Retinal pigment epithelial cell (primary cell): ENCODE data around the gene FASN.

ENCODE experiments used
- DNase-seq: peaks from one replicate; pipeline ENCODE4 v3.0.0-alpha.2; 2010; ENCODE audit warnings: low read depth
- H3K4me3 ChIP-seq: 2 replicates; pipeline ENCODE4 v1.5.1; 2011; ENCODE audit warnings: mild to moderate bottlenecking, low read length, control low read depth, moderate library complexity
- CTCF ChIP-seq: conservative IDR thresholded peaks from 2 replicates; pipeline ENCODE4 v1.5.1; 2011; ENCODE audit warnings: low read depth, low read length, control low read depth, inconsistent platforms

FASN gene

GRCh38 chr17:82129095-82129494 lies 31.1 kb upstream of the FASN start:
- H3K4me3 ChIP-seq, result no peak overlapping the region
- DNase-seq, result no peak
- TF ChIP-seq CTCF, result peak; percentile 27

GRCh38 chr17:82128287-82128686 lies 30.3 kb upstream of the FASN start:
- no peak for DNase-seq
- no peak overlapping the region for H3K4me3 ChIP-seq
- TF ChIP-seq CTCF, result no peak

DNA sequence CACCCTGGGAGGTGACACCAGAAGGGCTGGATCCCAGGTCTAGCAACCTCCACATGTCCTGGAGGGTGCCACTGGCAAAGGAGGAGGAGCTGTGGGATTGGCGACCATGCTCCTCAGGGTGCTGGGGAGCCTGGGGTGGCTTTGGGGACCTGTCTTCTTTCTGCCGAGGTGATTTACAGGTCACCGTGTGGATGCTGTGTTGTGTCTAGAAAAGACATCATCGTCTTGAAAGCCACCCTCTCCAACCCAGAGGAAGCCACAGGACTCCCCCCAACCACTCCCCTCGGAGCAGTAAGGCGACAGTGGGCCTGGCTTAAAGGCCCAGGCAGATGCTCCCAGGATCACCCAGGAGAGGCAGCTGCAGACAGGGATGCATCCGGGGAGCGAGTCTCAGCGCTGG lies 29.7 kb upstream of the FASN start:
- DNase-seq, result no peak
- TF ChIP-seq CTCF, result no peak
- no peak overlapping the region for H3K4me3 ChIP-seq

GRCh38 chr17:82127315-82127595 lies 29.2 kb upstream of the FASN start:
- no peak for TF ChIP-seq CTCF
- H3K4me3 ChIP-seq, result no peak overlapping the region
- DNase-seq, result no peak

DNA sequence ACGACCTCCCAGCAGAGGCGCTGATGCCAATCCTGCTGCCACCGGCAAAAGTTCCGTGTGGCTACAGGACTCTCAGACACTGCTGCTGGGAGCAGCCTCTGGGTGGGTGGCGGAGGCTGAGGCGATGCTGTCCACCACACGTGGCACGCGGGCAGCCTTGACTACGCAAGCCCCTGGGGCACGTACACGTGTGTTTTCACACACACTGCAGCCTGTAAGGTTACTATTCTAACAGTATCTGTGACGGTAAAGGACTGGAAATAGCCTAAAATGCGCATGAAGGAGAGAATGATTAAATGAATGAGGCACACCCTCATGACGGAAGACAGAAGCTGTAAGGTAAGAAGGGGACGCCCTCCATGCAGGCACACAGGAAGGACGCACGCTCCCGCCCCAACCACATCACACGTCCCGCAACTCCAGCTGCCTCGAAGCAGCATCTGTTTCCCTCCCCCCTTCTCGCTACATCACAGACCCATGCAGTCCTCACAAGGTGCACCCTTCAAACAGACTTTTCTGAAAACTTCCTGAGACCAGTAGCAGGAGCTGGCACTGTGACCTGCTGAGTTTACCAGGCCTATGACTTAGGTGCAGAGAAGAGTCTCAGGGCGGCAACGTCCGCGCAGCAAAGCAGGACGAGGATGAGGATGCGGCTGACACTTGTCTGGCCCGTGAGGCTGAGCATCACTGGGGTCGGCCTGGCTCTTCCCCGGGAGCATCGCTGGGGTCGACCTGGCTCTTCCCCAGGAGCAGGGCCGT lies 28.7 kb upstream of the FASN start:
- H3K4me3 ChIP-seq, result no peak overlapping the region
- DNase-seq, result no peak
- no peak for TF ChIP-seq CTCF

DNA sequence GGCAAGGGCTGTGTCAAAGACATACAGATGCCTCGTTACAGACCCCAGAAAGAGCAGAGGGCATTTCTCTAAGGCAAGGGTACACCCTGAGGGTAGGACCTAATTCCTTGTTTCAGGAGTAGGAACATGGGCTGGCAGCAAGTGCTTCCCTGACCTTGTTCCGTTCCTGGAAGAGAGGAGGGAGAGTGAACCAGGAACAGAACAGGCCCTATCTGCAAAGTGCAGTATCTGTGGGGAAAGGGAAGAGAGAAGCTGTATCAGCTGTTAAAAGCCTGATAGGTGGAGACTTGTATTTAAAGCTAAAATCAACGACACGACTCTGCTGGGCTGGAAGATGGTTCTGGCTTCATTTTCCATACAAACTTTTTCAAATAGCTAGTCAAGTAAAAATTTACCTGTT lies 26.1 kb upstream of the FASN start:
- no peak overlapping the region for H3K4me3 ChIP-seq
- TF ChIP-seq CTCF, result no peak
- no peak for DNase-seq
